LNCAP (cell line): ENCODE data around the gene GJA8.
"Not testable (repeated sequence)": the region's sequence is repeated elsewhere in the genome, so short reads cannot be mapped to it uniquely, and the experiment has no call there.

Experiments
- TF ChIP-seq, protein P1 (sequence below): fragments of 450-650 bp; IDR thresholded peaks from 2 replicates; pipeline ENCODE4 v1.5.1; 2017; ENCODE audit warnings: mild to moderate bottlenecking

Gene GJA8

GRCh38 chr1:147912553-147912952 lies 10.0 kb downstream of the GJA8 start:
- TF ChIP-seq, protein P1, sequence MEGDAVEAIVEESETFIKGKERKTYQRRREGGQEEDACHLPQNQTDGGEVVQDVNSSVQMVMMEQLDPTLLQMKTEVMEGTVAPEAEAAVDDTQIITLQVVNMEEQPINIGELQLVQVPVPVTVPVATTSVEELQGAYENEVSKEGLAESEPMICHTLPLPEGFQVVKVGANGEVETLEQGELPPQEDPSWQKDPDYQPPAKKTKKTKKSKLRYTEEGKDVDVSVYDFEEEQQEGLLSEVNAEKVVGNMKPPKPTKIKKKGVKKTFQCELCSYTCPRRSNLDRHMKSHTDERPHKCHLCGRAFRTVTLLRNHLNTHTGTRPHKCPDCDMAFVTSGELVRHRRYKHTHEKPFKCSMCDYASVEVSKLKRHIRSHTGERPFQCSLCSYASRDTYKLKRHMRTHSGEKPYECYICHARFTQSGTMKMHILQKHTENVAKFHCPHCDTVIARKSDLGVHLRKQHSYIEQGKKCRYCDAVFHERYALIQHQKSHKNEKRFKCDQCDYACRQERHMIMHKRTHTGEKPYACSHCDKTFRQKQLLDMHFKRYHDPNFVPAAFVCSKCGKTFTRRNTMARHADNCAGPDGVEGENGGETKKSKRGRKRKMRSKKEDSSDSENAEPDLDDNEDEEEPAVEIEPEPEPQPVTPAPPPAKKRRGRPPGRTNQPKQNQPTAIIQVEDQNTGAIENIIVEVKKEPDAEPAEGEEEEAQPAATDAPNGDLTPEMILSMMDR = no peak

GRCh38 chr1:147913362-147913942 lies 10.9 kb downstream of the GJA8 start:
- TF ChIP-seq, protein P1 = no peak

DNA sequence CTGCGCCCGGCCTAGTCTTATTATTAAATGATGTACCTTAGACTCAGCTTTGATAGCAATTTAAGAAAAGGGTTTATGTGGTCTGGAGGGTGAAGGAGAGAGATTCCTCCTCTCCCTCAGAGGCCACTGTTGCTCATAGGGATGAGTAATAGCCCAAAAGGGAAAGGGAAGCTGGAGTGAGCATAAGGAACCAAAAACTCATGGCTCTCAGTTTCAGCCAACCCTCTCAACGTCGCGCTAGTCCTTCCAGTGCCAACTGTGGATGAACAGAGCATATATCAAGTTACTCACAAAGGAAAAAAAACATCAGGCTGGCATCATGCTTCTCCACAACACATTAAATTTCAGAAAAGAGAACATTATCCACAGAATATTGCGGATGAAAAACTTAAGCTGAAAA lies 17.3 kb downstream of the GJA8 start:
- TF ChIP-seq, protein P1 = no peak

GRCh38 chr1:147924813-147925212 lies 22.2 kb downstream of the GJA8 start:
- TF ChIP-seq, protein P1 = no peak

DNA sequence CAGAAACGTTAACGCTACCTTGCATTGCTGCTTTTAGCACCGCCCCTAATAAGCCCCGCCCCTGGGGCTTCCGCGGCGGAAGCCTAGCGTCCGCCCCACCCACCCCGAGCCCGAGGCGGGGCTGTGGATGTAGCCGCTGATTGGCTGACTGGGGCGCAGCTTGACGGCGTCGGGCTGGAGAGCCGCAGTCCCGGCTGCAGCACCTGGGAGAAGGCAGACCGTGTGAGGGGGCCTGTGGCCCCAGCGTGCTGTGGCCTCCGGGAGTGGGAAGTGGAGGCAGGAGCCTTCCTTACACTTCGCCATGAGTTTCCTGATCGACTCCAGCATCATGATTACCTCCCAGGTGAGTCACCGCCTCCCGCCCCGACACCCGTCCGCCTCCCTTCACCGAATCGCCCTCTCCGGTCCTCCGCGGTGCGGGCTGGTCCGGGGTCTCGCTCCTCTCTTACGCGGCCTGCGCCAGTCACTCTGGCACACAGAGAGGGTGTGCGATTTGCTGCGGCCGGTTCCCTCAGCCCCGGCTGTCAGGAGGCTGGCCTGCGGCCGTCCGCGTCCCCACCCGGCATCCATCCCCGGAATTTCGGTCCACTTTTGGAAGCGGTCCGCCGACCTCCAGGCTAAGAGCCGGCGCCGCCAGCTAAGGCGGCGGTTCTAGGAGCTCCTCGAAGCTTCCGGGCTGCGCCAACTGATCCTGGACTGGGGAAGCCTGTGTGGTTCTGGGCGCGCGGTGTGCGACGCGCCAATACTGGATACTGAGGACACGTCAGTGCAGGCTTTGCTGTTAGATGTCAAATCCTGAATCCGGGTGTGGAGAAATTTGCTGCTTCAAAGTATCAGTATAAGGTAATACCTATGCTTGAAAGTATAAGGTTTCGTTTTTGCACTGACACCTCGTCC lies 25.9 kb downstream of the GJA8 start, which contains the start of gene GPR89B:
TSS of gene GPR89B (plus strand) at position 185 of the 897 bp plus-strand sequence. CDS start at position 302, 117 bp downstream.
- TF ChIP-seq, protein P1 = not testable (repeated sequence)
